ENCODE measurements around the gene LLGL2. TPM values are rescaled to one million over a fixed set of nuclear protein-coding genes. Genes with fewer than 3 reads are reported as not detected.

Gene LLGL2
- total and polyA plus RNA-seq, 2 donors (not counting 1 experiment from before 2014, with no cell fraction given), result 0.03 to 0.33 TPM

DNA sequence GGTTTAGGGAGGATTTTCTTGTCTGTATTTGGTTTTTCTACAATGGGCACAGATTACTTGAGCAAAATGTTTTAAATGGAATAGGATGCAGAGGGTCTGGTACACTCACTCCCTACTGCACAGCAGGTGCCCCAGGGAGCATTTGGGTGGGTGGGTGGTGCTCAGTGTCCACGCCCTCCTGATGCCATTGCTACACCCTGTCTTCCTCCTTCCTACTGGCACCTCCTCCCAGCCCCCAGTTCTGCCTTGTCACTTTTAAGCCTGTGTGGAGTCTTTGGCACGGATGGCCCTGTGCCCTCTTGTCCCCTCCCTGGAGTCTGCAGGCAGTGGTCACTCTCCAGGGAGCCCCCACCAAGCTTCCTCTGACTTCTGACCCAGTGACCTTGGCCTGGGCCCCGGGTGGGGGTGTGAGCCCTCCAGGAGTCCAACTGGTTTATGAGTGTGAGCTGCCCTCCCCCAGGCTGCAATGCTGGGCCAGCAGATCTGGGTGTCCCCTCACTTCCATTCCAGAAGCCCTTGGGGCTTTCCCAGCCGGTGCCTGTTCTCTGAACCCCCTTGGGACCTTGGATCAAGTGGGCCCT is 15.5 kb downstream of the LLGL2 start:
- DNase-seq (ENCODE audit: low read depth in 2 of 2), result no peak

DNA sequence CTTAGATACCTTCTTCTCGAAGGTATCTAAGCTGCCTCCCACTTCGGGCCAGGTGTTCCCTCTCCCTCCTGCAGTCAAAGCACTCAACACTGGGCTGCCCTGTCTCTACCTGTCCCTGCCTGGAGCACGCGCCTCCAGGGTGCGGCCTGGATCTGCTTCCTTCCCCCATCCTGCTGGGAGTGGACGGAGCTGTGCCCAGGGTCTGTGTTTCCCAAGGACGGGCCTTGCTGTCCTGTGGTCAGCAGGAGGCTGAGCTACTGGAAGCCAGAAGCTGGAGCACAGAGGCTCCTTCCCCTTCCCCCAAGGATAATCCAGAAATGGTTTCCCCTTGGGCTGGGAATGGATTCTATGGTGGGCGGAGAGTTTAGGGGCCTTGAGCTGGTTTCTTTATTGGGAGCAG is 16.7 kb downstream of the LLGL2 start:
- H3K4me3 ChIP-seq (replicated peaks in 1 of 4; ENCODE audit: control extremely low read depth in 1 of 4, insufficient read depth in 1 of 4, low read depth in 3 of 4, low read length in 4 of 4), result no peak overlapping the region
- no peak overlapping the region for H2AFZ ChIP-seq (ENCODE audit: low read length)
- H3K36me3 ChIP-seq (ENCODE audit: control insufficient read depth, insufficient read depth, low read length), result no peaks in the 10 kb centered on the region
- no peaks in the 10 kb centered on the region for H3K79me2 ChIP-seq (ENCODE audit: control insufficient read depth, insufficient read depth, low read length)
- no peak overlapping the region for H3K9ac ChIP-seq (ENCODE audit: insufficient read depth, low read length)
- H3K4me1 ChIP-seq (ENCODE audit: control insufficient read depth, extremely low read depth, insufficient read depth, low read length), result no peaks in the 10 kb centered on the region
- TF ChIP-seq, protein P1, sequence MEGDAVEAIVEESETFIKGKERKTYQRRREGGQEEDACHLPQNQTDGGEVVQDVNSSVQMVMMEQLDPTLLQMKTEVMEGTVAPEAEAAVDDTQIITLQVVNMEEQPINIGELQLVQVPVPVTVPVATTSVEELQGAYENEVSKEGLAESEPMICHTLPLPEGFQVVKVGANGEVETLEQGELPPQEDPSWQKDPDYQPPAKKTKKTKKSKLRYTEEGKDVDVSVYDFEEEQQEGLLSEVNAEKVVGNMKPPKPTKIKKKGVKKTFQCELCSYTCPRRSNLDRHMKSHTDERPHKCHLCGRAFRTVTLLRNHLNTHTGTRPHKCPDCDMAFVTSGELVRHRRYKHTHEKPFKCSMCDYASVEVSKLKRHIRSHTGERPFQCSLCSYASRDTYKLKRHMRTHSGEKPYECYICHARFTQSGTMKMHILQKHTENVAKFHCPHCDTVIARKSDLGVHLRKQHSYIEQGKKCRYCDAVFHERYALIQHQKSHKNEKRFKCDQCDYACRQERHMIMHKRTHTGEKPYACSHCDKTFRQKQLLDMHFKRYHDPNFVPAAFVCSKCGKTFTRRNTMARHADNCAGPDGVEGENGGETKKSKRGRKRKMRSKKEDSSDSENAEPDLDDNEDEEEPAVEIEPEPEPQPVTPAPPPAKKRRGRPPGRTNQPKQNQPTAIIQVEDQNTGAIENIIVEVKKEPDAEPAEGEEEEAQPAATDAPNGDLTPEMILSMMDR (conservative IDR thresholded peaks at IDR 0.05 in 1 of 2, IDR thresholded peaks at IDR 0.05 in 1 of 2; ENCODE audit: low read depth in 1 of 2, low read length in 2 of 2), result no peak
- TF ChIP-seq EZH2 (IDR thresholded peaks at IDR 0.05; ENCODE audit: low read length, missing control alignments), result no peak
- H3K27me3 ChIP-seq (ENCODE audit: control insufficient read depth, insufficient read depth, low read length), result peaks cover 6% of the 10 kb centered on the region
- H3K27ac ChIP-seq (ENCODE audit: insufficient read depth, low read length), result no peak overlapping the region
- no peak for DNase-seq (ENCODE audit: low read depth in 2 of 2)
- H3K4me2 ChIP-seq (ENCODE audit: extremely low read depth, insufficient read depth, low read length), result no peak overlapping the region
- H4K20me1 ChIP-seq (ENCODE audit: control insufficient read depth, extremely low read depth, insufficient read depth, low read length), result no peaks in the 10 kb centered on the region
- H3K9me3 ChIP-seq (ENCODE audit: control insufficient read depth, insufficient read depth, low read depth, low read length), result no peaks in the 10 kb centered on the region

More for the DNA sequence above, 15.5 kb downstream of the LLGL2 start:
- Histone ChIP-seq H3K4me3 (replicated peaks in 1 of 4; ENCODE audit: control extremely low read depth in 1 of 4, insufficient read depth in 1 of 4, low read depth in 3 of 4, low read length in 4 of 4) (no peak overlapping the region), H3K27me3 (ENCODE audit: control insufficient read depth, insufficient read depth, low read length) (peaks cover 6% of the 10 kb centered on the region), H3K9ac (ENCODE audit: insufficient read depth, low read length) (no peak overlapping the region), H3K9me3 (ENCODE audit: control insufficient read depth, insufficient read depth, low read depth, low read length) (no peaks in the 10 kb centered on the region), H4K20me1 (ENCODE audit: control insufficient read depth, extremely low read depth, insufficient read depth, low read length) (no peaks in the 10 kb centered on the region), H3K79me2 (ENCODE audit: control insufficient read depth, insufficient read depth, low read length) (no peaks in the 10 kb centered on the region), H3K36me3 (ENCODE audit: control insufficient read depth, insufficient read depth, low read length) (no peaks in the 10 kb centered on the region), H3K27ac (ENCODE audit: insufficient read depth, low read length) (no peak overlapping the region), H3K4me2 (ENCODE audit: extremely low read depth, insufficient read depth, low read length) (no peak overlapping the region), H2AFZ (ENCODE audit: low read length) (no peak overlapping the region), H3K4me1 (ENCODE audit: control insufficient read depth, extremely low read depth, insufficient read depth, low read length) (no peaks in the 10 kb centered on the region)
- TF ChIP-seq EZH2 (IDR thresholded peaks at IDR 0.05; ENCODE audit: low read length, missing control alignments), result no peak
- TF ChIP-seq, protein P1 (conservative IDR thresholded peaks at IDR 0.05 in 1 of 2, IDR thresholded peaks at IDR 0.05 in 1 of 2; ENCODE audit: low read depth in 1 of 2, low read length in 2 of 2), result no peak

DNA sequence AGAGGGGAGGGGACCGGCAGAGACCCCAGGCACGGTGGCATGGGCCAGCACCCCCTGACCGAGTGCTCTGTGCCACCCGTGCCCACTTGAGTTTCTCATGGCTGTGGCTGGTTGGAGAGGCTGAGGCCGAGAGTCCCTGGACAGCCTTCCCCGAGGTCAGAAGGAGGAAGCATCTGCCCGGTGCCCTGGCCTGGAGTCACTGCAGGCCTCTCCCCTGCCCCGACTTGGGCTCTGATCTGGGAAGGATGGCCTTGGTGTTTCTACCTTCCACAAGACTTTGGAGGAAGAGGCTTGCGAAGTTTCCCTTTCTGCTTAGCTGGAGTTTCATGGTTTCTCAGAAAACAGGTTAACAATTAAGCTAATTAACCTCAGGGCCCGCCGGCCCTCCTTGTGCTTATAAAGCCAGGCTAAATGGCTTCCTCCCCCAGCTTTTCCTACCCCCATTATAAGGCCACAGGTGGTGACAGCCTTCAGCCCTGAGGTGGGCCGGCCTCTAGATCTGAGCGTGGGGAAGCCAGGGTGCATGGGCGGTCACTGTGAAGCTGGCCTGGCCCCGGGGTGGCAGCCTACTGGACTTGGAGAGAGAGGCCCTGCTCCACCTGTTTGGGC is 17.3 kb downstream of the LLGL2 start:
- Histone ChIP-seq H2AFZ (ENCODE audit: low read length) (no peak overlapping the region), H3K27ac (ENCODE audit: insufficient read depth, low read length) (no peak overlapping the region), H3K79me2 (ENCODE audit: control insufficient read depth, insufficient read depth, low read length) (no peaks in the 10 kb centered on the region), H3K36me3 (ENCODE audit: control insufficient read depth, insufficient read depth, low read length) (no peaks in the 10 kb centered on the region), H4K20me1 (ENCODE audit: control insufficient read depth, extremely low read depth, insufficient read depth, low read length) (no peaks in the 10 kb centered on the region), H3K27me3 (ENCODE audit: control insufficient read depth, insufficient read depth, low read length) (peaks cover 6% of the 10 kb centered on the region), H3K9ac (ENCODE audit: insufficient read depth, low read length) (no peak overlapping the region), H3K9me3 (ENCODE audit: control insufficient read depth, insufficient read depth, low read depth, low read length) (no peaks in the 10 kb centered on the region), H3K4me2 (ENCODE audit: extremely low read depth, insufficient read depth, low read length) (no peak overlapping the region), H3K4me3 (replicated peaks in 1 of 4; ENCODE audit: control extremely low read depth in 1 of 4, insufficient read depth in 1 of 4, low read depth in 3 of 4, low read length in 4 of 4) (no peak overlapping the region), H3K4me1 (ENCODE audit: control insufficient read depth, extremely low read depth, insufficient read depth, low read length) (no peaks in the 10 kb centered on the region)
- no peak for DNase-seq (ENCODE audit: low read depth in 2 of 2)
- TF ChIP-seq, protein P1 (conservative IDR thresholded peaks at IDR 0.05 in 1 of 2, IDR thresholded peaks at IDR 0.05 in 1 of 2; ENCODE audit: low read depth in 1 of 2, low read length in 2 of 2), result no peak
- no peak for TF ChIP-seq EZH2 (IDR thresholded peaks at IDR 0.05; ENCODE audit: low read length, missing control alignments)
